GM12878 (cell line): ENCODE data around the gene LASP1NB.

ENCODE experiments used
- BCL11A ChIP-seq: IDR thresholded peaks from 2 replicates; pipeline ENCODE4 v1.6.1; 2011; ENCODE audit warnings: low read depth, low read length
- CEBPB ChIP-seq, 2 experiments: fragments of 150-350 bp in 1 of 2; IDR thresholded peaks; 2 replicates each; pipeline ENCODE4 v1.6.1; 2012 to 2014; ENCODE audit warnings: low read depth in 2 of 2, low read length in 2 of 2, borderline replicate concordance in 1 of 2, inconsistent platforms in 1 of 2
- POLR2A ChIP-seq: IDR thresholded peaks from 2 replicates; pipeline ENCODE4 v1.6.1; 2011; ENCODE audit warnings: low read depth, mild to moderate bottlenecking, low read length
- TF ChIP-seq, protein P1 (sequence below), 3 experiments: IDR thresholded peaks in 2 of 3; conservative IDR thresholded peaks in 1 of 3; 2 replicates each; pipeline ENCODE4 v1.5.1; 2011; ENCODE audit warnings: low read depth in 3 of 3, low read length in 3 of 3, mild to moderate bottlenecking in 3 of 3, control low read depth in 2 of 3, moderate library complexity in 2 of 3, inconsistent platforms in 1 of 3, mixed read lengths in 1 of 3; ENCODE audit not compliant: control insufficient read depth in 2 of 3, insufficient read depth in 1 of 3; ENCODE audit errors: extremely low read depth in 1 of 3
- TF ChIP-seq, protein P2 (sequence below): fragments of 150-350 bp; IDR thresholded peaks from 2 replicates; pipeline ENCODE4 v1.6.1; 2016; ENCODE audit warnings: low read depth, low read length

DNA sequence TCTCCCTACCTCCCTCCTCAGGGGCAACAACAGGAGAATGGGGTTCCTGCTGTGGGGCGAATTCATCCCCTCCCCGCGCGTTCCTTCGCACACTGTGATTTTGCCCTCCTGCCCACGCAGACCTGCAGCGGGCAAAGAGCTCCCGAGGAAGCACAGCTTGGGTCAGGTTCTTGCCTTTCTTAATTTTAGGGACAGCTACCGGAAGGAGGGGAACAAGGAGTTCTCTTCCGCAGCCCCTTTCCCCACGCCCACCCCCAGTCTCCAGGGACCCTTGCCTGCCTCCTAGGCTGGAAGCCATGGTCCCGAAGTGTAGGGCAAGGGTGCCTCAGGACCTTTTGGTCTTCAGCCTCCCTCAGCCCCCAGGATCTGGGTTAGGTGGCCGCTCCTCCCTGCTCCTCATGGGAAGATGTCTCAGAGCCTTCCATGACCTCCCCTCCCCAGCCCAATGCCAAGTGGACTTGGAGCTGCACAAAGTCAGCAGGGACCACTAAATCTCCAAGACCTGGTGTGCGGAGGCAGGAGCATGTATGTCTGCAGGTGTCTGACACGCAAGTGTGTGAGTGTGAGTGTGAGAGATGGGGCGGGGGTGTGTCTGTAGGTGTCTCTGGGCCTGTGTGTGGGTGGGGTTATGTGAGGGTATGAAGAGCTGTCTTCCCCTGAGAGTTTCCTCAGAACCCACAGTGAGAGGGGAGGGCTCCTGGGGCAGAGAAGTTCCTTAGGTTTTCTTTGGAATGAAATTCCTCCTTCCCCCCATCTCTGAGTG is 5.9 kb upstream of the LASP1NB start:
- TF ChIP-seq, protein P1, sequence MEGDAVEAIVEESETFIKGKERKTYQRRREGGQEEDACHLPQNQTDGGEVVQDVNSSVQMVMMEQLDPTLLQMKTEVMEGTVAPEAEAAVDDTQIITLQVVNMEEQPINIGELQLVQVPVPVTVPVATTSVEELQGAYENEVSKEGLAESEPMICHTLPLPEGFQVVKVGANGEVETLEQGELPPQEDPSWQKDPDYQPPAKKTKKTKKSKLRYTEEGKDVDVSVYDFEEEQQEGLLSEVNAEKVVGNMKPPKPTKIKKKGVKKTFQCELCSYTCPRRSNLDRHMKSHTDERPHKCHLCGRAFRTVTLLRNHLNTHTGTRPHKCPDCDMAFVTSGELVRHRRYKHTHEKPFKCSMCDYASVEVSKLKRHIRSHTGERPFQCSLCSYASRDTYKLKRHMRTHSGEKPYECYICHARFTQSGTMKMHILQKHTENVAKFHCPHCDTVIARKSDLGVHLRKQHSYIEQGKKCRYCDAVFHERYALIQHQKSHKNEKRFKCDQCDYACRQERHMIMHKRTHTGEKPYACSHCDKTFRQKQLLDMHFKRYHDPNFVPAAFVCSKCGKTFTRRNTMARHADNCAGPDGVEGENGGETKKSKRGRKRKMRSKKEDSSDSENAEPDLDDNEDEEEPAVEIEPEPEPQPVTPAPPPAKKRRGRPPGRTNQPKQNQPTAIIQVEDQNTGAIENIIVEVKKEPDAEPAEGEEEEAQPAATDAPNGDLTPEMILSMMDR (IDR thresholded peaks at IDR 0.05 in 2 of 3, conservative IDR thresholded peaks at IDR 0.05 in 1 of 3; ENCODE audit: control insufficient read depth in 2 of 3, extremely low read depth in 1 of 3, insufficient read depth in 1 of 3, low read depth in 3 of 3, low read length in 3 of 3), result no peak
- no peak for TF ChIP-seq BCL11A
- TF ChIP-seq, protein P2, sequence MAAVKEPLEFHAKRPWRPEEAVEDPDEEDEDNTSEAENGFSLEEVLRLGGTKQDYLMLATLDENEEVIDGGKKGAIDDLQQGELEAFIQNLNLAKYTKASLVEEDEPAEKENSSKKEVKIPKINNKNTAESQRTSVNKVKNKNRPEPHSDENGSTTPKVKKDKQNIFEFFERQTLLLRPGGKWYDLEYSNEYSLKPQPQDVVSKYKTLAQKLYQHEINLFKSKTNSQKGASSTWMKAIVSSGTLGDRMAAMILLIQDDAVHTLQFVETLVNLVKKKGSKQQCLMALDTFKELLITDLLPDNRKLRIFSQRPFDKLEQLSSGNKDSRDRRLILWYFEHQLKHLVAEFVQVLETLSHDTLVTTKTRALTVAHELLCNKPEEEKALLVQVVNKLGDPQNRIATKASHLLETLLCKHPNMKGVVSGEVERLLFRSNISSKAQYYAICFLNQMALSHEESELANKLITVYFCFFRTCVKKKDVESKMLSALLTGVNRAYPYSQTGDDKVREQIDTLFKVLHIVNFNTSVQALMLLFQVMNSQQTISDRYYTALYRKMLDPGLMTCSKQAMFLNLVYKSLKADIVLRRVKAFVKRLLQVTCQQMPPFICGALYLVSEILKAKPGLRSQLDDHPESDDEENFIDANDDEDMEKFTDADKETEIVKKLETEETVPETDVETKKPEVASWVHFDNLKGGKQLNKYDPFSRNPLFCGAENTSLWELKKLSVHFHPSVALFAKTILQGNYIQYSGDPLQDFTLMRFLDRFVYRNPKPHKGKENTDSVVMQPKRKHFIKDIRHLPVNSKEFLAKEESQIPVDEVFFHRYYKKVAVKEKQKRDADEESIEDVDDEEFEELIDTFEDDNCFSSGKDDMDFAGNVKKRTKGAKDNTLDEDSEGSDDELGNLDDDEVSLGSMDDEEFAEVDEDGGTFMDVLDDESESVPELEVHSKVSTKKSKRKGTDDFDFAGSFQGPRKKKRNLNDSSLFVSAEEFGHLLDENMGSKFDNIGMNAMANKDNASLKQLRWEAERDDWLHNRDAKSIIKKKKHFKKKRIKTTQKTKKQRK, result no peak
- 0 out of 2 replicates have a peak, but pooled peaks have one; percentile 23 for TF ChIP-seq POLR2A
- no peak for TF ChIP-seq CEBPB (IDR thresholded peaks at IDR 0.05; ENCODE audit: borderline replicate concordance in 1 of 2, low read depth in 2 of 2, low read length in 2 of 2)
